ENCODE measurements around the gene IQSEC3. TPM values are rescaled to one million over a fixed set of nuclear protein-coding genes. Genes with fewer than 3 reads are reported as not detected.

The IQSEC3 gene
- total and polyA plus RNA-seq, 2 donors from 2014 or later: 1.4 to 6.9 TPM

DNA sequence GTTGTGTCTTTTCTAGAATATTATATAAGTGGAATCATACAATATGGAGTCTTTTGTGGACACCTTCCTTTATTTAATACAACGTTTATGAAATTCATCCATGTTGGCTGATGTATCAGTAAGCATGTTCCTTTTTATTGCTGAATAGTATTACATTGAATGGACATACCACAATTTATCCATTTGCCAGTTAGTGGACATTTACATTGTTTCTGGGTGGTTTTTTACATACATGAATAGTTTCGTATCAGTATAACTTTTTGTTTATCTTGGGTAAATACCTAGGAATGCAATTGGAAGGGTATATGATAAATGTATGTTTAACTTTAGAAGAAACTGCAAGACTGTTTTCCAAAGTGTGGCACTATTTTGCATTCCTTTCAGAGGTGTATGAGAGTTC lies 23.1 kb downstream of the IQSEC3 start:
- intact Hi-C loops (cut with DNase I): no loop called here
- DNase-seq (no peak), FAIRE-seq (no peak)
- Histone ChIP-seq H3K36me3 (ENCODE audit: control insufficient read depth in 2 of 3, insufficient read depth in 3 of 3, low read length in 3 of 3) (no peaks in the 10 kb centered on the region), H3K4me3 (ENCODE audit: low read length in 3 of 3) (no peak overlapping the region), H3K9me3 (ENCODE audit: control insufficient read depth in 2 of 3, insufficient read depth in 1 of 3, low read length in 3 of 3) (peaks cover 0 to 5% (median 0%) of the 10 kb centered on the region in 3 donors), H3K4me1 (ENCODE audit: control insufficient read depth in 2 of 3, insufficient read depth in 2 of 3, low read depth in 1 of 3, low read length in 3 of 3) (no peaks in the 10 kb centered on the region), H3K9ac (ENCODE audit: low read length in 3 of 3) (no peak overlapping the region), H3K27me3 (ENCODE audit: control insufficient read depth, insufficient read depth, low read length) (no peaks in the 10 kb centered on the region), H3K27ac (ENCODE audit: low read depth in 2 of 2, low read length in 2 of 2) (no peak overlapping the region)
- TF ChIP-seq, protein P1, sequence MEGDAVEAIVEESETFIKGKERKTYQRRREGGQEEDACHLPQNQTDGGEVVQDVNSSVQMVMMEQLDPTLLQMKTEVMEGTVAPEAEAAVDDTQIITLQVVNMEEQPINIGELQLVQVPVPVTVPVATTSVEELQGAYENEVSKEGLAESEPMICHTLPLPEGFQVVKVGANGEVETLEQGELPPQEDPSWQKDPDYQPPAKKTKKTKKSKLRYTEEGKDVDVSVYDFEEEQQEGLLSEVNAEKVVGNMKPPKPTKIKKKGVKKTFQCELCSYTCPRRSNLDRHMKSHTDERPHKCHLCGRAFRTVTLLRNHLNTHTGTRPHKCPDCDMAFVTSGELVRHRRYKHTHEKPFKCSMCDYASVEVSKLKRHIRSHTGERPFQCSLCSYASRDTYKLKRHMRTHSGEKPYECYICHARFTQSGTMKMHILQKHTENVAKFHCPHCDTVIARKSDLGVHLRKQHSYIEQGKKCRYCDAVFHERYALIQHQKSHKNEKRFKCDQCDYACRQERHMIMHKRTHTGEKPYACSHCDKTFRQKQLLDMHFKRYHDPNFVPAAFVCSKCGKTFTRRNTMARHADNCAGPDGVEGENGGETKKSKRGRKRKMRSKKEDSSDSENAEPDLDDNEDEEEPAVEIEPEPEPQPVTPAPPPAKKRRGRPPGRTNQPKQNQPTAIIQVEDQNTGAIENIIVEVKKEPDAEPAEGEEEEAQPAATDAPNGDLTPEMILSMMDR (IDR thresholded peaks at IDR 0.05; ENCODE audit: borderline replicate concordance, extremely low read depth, insufficient read depth): no peak

DNA sequence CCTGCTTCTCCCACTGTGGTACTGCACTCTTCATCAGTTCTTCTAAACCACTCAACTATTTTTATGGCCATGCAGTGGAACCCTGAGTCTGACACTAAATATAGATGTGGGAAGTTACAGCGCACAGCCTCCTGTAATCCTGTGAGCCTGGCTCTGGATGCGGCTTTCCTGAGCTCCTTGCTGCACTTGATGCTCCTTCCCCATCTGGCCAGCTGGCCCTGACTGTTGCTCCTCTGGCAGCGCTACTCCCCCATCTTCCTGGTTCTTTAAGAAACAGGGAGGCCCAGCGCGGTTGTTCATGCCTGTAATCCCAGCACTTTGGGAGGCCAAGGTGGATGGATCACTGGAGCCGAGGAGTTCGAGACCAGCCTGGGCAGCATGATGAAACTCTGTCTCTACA lies 24.6 kb downstream of the IQSEC3 start:
- intact Hi-C loops (cut with DNase I): no loop called here
- Histone ChIP-seq H3K27me3 (ENCODE audit: control insufficient read depth, insufficient read depth, low read length) (no peaks in the 10 kb centered on the region), H3K9ac (ENCODE audit: low read length in 3 of 3) (no peak overlapping the region), H3K4me1 (ENCODE audit: control insufficient read depth in 2 of 3, insufficient read depth in 2 of 3, low read depth in 1 of 3, low read length in 3 of 3) (peaks cover 0 to 2% (median under 1%) of the 10 kb centered on the region in 3 donors), H3K4me3 (ENCODE audit: low read length in 3 of 3) (no peak overlapping the region), H3K27ac (ENCODE audit: low read depth in 2 of 2, low read length in 2 of 2) (no peak overlapping the region), H3K9me3 (ENCODE audit: control insufficient read depth in 2 of 3, insufficient read depth in 1 of 3, low read length in 3 of 3) (peaks cover 0 to 5% (median 0%) of the 10 kb centered on the region in 3 donors), H3K36me3 (ENCODE audit: control insufficient read depth in 2 of 3, insufficient read depth in 3 of 3, low read length in 3 of 3) (no peaks in the 10 kb centered on the region)
- TF ChIP-seq, protein P1 (IDR thresholded peaks at IDR 0.05; ENCODE audit: borderline replicate concordance, extremely low read depth, insufficient read depth): no peak
- no peak for FAIRE-seq
- DNase-seq: no peak

GRCh38 chr12:93266-94005 lies 26.9 kb downstream of the IQSEC3 start:
- no peak for FAIRE-seq
- TF ChIP-seq, protein P1 (IDR thresholded peaks at IDR 0.05; ENCODE audit: borderline replicate concordance, extremely low read depth, insufficient read depth): no peak
- H3K36me3 ChIP-seq (ENCODE audit: control insufficient read depth in 2 of 3, insufficient read depth in 3 of 3, low read length in 3 of 3): no peaks in the 10 kb centered on the region

More at GRCh38 chr12:93266-94005, 26.9 kb downstream of the IQSEC3 start:
- Histone ChIP-seq H3K4me1 (ENCODE audit: control insufficient read depth in 2 of 3, insufficient read depth in 2 of 3, low read depth in 1 of 3, low read length in 3 of 3) (peaks cover 0 to 18% (median 6%) of the 10 kb centered on the region in 3 donors), H3K27me3 (ENCODE audit: control insufficient read depth, insufficient read depth, low read length) (no peaks in the 10 kb centered on the region), H3K27ac (ENCODE audit: low read depth in 2 of 2, low read length in 2 of 2) (no peak overlapping the region), H3K9me3 (ENCODE audit: control insufficient read depth in 2 of 3, insufficient read depth in 1 of 3, low read length in 3 of 3) (peaks cover 0 to 5% (median 0%) of the 10 kb centered on the region in 3 donors), H3K4me3 (ENCODE audit: low read length in 3 of 3) (no peak overlapping the region), H3K9ac (ENCODE audit: low read length in 3 of 3) (no peak overlapping the region)
- intact Hi-C loops (cut with DNase I): no loop called here
- DNase-seq: peak in 1 of 5 donors; percentile 11

Data from kidney (tissue), 14 donors.